Measurements from ENCODE around the gene KRTAP22-1.

Gene KRTAP22-1

DNA sequence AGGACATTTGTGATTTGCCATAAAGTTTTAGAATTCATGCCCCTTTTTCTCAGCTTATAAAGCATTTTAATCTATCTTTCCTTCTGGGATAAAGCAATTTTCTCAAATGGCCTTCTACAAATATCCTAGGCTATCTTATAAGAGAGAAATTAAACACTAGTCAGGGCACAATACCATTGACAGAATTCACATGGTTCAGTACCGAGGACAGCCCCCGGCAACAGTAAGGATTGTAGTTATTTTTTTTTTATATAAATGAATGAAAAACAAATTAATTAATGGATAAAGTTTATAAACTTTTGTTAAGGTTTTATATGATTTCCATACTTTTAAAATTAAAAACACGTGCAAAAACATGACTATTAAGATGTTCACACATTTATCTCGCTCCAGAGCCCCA is 27.2 kb downstream of the KRTAP22-1 start:
- DNase-seq = no peak

DNA sequence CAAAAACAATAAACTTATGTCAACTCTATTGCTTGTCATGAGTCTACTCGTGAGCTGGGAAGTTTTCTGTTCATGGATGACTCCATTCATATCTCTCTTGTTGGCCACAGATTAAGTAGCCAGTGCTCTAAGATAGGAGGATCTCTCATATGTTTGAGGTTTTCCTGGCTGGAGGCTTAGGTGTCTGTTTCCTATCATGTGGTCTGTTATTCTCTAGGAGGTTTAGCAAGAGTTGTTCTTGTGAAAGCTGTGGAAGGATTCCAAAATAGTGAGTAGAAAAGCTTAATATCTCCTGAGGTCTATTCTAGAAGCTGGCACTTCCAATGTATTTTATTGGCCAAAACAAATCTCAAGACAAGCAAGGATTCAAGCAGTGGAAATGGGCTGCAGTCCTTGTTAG is 28.3 kb downstream of the KRTAP22-1 start:
- DNase-seq = no peak

DNA sequence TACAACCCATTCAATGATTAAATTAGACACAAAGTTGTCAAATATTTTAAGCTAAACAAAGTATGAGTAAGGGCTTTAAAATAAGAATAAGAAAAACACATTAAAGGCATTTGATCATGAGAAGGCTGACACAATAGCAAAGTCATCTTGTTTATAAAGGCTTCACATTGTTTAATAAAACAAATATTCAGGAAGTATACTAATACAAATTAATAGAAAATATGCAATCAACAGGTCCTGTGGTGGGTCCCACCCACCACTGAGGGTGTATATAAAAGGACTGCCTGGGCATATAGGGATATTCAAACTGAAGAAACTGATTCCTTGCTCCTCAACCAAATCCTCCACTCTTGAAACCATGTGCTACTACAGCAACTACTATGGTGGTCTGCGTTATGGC is 34.0 kb downstream of the KRTAP22-1 start, which contains the start of gene KRTAP20-2:
Gene KRTAP20-2 (plus strand): TSS at position 301 of the 400 bp plus-strand sequence. CDS start 58 bp downstream, at position 359.
- no peak for DNase-seq

DNA sequence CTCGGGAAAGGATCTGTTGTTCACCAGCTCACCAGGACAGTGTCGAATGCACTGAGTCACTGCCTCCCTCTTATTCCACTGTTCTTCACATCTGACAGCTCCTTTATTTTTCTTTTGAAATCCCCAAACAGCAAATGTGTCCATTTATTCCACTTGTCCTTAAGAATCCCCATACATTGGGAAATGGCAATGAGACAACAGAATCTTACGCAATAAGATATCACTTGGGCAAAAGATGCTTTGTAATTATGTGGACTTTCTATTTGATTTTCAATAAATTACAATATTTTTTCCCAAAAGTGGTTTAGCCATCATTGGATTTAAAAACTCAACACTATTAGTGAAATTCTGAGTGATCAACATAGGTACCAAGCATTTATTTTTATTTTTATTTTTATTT is 37.8 kb downstream of the KRTAP22-1 start:
- DNase-seq = no peak

DNA sequence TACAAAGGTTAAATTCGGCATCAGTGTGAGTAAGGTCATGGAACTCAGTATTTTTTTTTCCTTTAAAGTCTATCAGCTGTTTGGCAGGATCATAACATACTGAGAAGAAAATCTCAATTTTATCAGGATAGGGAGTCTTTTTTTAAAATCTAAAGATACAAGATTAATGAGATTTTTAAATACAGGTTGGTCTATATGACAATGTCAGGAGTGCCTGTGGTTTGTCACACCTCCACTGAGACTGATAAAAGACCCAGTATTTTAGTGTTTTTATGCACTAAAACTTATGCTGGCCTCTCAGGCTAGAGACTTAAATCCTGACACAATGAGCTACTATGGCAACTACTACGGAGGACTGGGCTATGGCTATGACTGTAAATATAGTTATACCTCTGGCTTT is 41.7 kb downstream of the KRTAP22-1 start, which contains the start of gene KRTAP20-3:
Gene KRTAP20-3 (plus strand): TSS at position 301 of the 400 bp plus-strand sequence.
- no peak for DNase-seq

DNA sequence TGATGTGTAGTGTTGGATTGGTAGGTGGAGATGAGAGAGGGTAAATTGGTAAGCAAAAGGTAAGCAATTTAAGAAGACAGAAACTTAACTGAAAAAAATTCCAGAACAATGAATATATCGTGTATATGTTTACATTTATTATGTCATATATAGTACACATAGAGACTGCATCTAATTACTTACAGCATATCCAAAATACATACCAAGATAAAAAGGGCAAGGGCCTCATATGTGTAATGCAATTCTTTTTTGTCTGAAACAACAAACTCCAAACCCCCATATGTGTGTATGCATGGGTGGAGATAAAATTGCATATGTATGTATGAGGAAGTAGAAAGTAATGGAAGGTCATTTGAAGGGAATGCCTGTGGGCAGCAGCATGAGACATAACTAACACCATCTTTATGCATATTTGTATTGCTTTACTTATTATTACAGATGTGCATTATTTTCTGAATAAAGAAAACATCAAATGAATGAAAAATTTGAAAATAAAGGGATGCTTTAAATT is 46.1 kb downstream of the KRTAP22-1 start:
- no peak for DNase-seq

All from stimulated activated CD4-positive, alpha-beta T cell treated with anti-CD3 and anti-CD28 coated beads, Interleukin-4, amount 100 ng/mL, for 1 hour (primary cell).